ENCODE data around the gene MYCBPAP.

The MYCBPAP gene

DNA sequence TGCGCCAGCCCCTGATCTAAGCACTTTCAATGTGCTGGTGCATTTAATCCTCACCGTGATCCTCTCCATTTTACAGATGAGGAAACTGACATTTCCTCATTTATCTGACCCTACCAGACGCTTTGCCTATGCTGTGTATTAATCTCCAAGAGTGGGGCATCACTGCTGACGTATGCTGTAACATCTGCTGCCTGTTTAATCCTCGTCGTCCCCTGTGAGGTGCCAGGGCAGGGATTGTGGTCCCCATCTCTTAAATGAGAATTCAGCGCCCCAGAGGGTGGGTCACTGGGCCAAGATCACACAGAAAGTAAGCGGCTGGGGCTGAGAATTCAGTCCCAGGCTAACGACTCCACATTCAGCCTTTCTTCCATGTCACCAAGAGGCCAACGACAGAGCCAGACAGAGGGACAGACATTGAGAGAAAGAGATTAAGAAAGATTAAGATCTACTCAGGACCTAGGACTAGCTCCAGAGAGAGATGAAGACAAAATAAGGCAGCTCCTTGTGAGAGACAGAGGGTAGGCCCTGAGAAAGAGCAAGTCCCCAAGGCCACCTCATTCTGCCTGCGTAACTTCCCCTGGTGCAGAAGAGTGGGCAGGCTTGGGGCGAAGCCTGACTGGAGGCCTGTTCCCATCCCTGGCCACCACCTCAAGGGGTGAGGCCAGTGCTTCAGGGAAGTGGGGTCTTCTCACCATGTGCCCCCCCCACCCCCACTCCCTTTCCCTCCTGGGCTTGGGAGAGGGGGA lies 65.8 kb downstream of the MYCBPAP start:
- no peak for DNase-seq

DNA sequence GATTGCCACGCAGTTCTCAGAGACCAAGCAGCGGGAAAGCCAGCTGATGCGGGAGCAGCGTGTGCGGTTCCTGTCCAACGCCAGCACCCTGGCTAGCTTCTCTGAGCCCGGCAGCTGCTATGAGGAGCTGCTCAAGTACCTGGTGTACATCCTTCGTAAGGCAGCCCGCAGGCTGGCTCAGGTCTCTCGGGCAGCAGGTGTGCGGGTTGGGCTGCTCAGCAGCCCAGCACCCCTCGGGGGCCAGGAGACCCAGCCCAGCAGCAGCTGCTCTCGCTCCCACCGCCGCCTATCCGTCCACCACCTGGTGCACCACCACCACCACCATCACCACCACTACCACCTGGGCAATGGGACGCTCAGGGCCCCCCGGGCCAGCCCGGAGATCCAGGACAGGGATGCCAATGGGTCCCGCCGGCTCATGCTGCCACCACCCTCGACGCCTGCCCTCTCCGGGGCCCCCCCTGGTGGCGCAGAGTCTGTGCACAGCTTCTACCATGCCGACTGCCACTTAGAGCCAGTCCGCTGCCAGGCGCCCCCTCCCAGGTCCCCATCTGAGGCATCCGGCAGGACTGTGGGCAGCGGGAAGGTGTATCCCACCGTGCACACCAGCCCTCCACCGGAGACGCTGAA lies 67.5 kb downstream of the MYCBPAP start:
- DNase-seq = no peak

DNA sequence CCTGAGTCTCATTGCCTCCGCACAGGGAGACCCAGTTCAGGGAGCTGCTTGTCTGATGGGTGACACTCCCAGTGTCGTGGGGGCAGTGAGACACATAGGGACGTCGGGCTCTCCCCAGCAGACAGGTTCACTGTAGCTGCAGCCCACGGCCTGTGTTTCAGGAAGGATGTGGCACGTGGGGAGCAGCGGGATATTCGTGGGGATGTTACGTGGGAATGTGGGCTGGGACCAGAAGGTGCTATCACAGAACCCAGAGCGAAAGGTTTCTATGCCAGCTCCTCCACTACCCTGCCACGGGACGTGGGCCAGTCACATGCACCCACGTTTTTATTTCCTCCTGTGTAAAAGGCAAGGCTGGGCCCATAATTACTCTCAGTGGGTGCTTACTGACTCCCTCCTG lies 68.6 kb downstream of the MYCBPAP start:
- no peak for DNase-seq

DNA sequence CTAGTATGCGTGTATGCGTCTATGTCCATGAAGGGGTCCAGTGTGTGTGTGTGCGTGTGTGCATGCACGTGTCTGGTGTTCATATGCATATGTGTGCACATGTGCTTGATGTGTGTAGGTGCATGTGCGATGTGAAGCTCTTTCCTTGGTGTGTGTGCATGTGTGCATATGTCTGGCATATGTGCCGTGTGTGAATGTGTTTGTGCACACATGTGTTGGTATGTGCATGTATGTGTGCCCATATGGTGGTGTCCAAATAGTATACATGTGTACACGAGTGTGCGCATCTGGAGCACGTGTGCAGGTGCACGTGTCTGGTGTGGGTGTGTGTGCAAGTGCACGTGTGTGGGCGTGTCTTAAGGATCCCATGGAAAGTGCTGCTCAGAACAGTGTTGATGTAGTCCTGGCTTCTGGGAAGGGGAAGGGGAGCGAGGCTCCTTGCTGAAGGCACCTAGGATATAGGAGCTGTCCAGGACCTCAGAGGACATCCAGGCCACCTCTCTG lies 69.3 kb downstream of the MYCBPAP start:
- DNase-seq = no peak

DNA sequence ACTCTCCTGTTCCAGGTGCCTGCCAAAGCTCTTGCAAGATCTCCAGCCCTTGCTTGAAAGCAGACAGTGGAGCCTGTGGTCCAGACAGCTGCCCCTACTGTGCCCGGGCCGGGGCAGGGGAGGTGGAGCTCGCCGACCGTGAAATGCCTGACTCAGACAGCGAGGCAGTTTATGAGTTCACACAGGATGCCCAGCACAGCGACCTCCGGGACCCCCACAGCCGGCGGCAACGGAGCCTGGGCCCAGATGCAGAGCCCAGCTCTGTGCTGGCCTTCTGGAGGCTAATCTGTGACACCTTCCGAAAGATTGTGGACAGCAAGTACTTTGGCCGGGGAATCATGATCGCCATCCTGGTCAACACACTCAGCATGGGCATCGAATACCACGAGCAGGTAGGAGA lies 69.9 kb downstream of the MYCBPAP start:
- no peak for DNase-seq

DNA sequence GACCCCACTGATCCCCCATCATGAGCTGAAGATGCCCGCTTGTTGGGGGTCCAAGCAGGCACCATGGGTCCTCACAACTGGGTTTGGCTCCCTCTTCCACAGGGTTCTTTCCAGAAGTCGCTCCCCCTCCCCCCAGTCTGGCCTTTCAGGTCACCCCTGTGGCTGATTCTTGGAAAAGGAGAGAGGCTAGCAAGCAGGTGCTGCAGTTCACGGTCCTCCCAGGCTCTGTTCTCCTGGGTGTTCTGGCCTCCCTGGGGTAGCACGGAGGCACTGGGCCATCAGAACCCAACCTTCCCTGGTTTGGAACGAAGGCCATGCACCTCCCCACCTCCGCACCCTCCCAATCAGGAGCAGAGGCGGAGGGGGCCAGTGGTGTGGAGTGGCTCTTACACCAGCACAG lies 71.2 kb downstream of the MYCBPAP start:
- no peak for DNase-seq

DNA sequence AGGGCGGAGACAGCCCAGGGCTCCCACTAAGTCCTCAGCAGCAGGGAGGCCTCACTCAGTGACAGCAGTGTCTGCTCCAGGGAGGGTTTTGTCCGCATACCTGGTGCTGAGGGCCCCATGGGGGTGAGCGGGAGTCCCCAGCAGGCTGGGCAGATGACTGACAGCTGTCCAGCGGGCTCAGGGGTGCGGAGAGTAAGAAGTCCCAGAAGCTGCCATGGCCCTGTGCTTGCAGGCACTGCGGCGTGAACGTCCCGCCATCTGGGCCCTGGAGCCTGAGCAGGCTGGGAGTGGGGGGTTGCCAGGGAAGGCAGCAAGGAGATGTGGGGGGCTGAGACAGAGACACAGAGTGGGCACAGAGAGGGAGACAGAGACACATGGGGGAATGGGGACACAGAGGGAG lies 72.4 kb downstream of the MYCBPAP start:
- DNase-seq = no peak

All from SIG-M5 (cell line).